ENCODE results near the gene THOC7. TPM values are rescaled to one million over a fixed set of nuclear protein-coding genes. Genes with fewer than 3 reads are reported as not detected.

Gene THOC7
- total RNA-seq (2014; rRNA removed; shearing (Covaris generic)) = 76.3 and 127 TPM in 2 replicates

DNA sequence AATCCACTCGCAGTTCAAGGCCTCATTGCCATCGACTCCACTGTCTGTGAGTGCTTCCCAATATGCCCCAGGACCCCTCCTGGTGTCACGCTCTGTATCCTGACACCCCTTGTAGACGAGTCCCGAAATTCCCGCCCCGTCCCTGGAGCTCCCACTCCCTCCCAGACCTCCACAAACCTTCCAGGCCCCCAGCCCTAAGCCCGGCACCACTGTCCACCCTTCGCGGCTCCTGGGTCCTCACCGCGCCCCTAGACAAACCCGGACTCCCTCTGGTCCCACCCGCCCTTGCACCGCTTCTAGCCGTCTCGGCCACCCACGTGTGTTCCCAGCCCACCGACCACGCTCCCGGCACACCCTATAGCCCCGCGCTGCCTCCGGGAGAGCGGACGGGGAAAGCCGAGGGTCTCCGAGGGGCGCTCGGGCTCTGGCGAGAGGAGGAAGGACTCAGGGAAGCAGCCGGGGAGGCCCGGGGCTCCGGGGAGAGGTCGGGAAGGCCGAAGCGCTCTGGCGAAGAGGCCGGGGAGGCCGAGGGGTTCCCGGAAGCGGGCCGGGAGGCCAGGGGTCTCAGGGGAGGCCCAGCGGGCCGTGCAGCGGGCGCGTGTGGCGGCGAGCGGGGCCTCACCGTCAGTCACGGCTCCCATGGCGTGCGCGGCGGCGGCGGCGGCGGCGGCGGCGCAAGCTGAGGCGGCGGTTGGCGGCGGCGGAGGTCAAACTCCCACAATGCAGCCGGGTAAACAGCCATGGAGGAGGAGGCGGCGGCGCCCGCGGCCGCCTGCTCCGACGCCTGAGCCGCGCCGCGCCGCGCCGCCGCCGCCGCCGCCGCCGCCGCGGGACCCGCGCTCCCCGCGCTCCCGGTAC is at the start of gene THOC7, which contains the start of gene ATXN7:
Gene THOC7, minus strand, starts transcription at position 656 of the 858 bp plus-strand sequence. Its CDS starts 15 bp downstream, at position 641.
Gene ATXN7, plus strand, starts transcription at position 718 of the 858 bp plus-strand sequence. CDS start 48,732 bp downstream, outside the sequence.
- in situ Hi-C loops (cut with HindIII; ENCODE audit: low sequenced_read_pairs) = no loop called here
- DNase-seq (ENCODE audit: low spot score) = peak; percentile 64

DNA sequence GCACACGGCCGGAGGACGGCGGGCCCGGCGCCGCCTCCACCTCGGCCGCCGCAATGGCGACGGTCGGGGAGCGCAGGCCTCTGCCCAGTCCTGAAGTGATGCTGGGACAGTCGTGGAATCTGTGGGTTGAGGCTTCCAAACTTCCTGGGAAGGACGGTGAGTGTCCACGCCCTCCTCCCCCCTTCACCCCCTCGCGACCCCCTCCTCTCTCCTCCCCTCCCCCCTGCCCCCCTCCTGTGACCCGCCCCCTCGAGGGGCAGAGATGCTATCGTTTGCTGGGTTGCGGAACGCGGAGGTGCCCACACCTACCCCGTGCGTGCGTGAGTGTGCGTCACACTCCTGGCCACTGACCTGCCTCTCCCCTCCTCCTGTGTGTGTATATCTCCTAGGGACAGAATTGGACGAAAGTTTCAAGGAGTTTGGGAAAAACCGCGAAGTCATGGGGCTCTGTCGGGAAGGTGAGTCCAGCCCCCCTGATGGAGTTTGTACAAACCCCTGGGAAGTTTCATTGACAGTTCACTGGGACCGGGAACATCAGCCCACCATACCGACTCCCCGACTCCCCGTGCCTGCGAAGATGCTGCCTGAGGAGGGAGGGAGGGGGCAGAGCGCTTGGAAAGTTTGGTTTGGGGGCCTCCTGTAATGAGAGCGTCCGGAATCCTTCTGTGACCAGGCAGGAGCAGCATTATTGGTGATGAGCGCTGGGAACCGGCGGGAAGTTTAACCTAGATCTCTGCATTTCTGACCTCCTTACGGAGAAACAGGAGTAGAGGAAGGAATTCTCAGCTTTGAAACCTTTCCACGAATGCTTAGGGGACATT is 49.4 kb upstream of the THOC7 start:
- peak; percentile 56 for DNase-seq (ENCODE audit: low spot score)
- in situ Hi-C loops (cut with HindIII; ENCODE audit: low sequenced_read_pairs) = no loop called here

GRCh38 chr3:63911873-63912767 is 48.5 kb upstream of the THOC7 start, which contains the start of gene SCAANT1:
Gene SCAANT1 (minus strand): TSS chr3:63912383.
- in situ Hi-C loops (cut with HindIII; ENCODE audit: low sequenced_read_pairs) = no loop called here
- peak; percentile 74 for DNase-seq (ENCODE audit: low spot score)

DNA sequence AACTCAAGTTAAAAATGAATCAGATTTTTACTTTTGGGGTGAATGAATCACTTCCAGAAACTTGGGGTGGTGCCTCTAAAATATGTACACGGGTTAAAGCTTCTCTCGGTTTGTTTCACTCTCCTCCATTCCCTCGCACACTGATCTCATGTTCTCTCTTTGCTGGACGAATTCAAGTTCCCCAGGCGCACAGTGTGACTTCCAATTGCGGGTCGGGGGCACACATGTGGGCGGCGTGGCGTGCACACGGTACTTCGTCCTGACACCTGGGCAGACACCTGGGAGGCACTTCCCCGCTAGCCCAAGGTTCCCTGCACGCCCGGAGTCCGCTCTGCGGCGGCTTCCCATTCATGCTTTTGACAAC is 47.9 kb upstream of the THOC7 start:
- no peak for DNase-seq (ENCODE audit: low spot score)

GRCh38 chr3:63910891-63911290 is 47.3 kb upstream of the THOC7 start:
- in situ Hi-C loops (cut with HindIII; ENCODE audit: low sequenced_read_pairs) = no loop called here

More for the DNA sequence above, 47.9 kb upstream of the THOC7 start:
- in situ Hi-C loops (cut with HindIII; ENCODE audit: low sequenced_read_pairs) = no loop called here

DNA sequence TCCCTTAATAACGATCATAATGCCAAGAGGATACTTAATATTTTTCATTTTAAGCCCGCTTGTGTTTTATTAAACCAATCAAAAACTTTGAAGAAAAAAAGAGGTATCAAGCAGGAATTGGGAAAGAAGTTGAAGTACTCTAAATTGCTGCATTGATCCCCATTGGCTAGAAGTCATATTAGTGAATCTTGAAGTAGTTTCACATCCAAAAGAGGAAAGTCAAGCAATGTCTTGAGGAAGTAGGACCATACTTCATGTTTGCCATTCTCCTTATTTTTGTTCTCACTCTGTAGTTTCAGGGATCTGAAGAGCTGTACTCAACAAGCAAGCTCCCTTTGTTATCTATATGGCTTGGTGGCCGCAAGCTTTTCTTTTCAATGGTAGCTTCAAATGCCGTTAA is 46.4 kb upstream of the THOC7 start:
- in situ Hi-C loops (cut with HindIII; ENCODE audit: low sequenced_read_pairs) = no loop called here
- no peak for DNase-seq (ENCODE audit: low spot score)

More at GRCh38 chr3:63910891-63911290, 47.3 kb upstream of the THOC7 start:
- DNase-seq (ENCODE audit: low spot score) = no peak

- no peak for DNase-seq (ENCODE audit: low spot score)
- in situ Hi-C loops (cut with HindIII; ENCODE audit: low sequenced_read_pairs) = no loop called here
These were observed 45.8 kb upstream of the THOC7 start for GRCh38 chr3:63909431-63909830.

GRCh38 chr3:63908776-63909175 is 45.2 kb upstream of the THOC7 start:
- DNase-seq (ENCODE audit: low spot score) = no peak
- in situ Hi-C loops (cut with HindIII; ENCODE audit: low sequenced_read_pairs) = no loop called here

DNA sequence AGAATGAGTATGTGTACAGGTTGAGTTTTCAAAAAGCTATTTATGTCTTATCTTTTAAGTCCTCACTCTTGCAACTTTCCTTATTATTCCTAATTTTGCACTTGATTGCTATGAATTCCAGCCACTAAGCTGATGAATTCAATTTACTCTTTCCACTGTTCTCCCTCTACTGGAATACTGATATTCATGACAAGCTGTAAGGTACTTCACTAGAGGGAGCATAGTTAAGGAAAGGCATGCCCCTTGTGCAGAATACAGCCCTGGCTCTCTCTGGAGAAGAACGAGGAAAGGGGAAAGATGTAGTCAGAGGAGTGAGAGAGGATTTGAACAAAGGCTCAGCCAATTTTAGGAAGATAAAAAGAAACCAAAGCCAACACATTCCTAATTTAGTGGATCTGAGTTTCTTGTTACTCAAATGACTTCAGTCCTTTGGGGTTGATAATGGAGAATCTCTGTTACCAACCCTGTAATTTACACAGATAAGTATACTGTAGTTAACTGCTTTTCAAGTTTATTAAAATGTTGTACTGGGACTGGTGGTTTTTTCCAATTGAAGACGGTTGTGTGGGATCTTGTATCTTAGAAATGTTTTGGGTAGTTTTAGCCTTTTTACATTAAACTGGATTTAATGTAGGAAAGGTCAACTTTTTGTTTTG is 44.6 kb upstream of the THOC7 start:
- in situ Hi-C loops (cut with HindIII; ENCODE audit: low sequenced_read_pairs) = no loop called here
- no peak for DNase-seq (ENCODE audit: low spot score)

DNA sequence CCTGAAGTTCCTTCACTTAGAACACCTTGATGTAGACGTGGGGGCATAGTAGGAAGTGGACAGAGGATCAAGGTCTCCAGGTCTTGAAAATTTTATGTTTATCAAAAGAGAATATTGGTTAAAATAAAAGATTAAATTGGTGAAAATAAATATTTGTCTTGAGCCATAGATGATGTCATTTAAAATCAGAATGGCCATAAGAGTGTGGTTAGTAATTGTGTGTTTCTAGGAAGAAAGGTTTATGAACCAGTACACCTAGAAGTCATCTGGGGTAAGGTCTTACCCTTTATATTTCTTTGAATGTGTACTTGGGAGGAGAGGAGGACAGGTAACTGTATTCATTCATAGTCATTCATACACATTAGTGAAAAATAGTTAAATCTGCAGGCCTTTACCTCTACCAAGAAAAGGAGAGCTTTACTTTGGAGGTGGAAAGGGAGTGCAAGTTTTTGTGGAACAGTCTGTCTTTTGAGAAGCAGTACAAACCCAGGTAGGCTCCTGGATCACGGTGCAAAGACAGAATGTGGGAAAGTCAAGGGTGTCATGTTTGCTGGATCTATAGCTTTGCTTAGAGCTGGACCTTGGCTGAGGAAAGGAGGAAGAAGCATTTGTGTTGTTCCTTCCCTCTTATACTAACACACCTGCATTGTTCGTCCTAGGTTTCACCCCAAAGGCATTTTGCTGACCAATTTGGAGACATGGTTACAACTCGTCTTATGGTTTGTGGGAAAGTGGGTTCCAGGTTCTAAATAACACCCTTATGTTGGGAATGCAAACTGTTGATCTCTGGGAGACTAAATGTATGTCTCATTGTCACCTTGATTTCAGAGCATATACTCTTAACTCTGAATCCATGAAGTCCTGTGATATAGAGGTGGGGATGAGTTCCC is 42.4 kb upstream of the THOC7 start:
- in situ Hi-C loops (cut with HindIII; ENCODE audit: low sequenced_read_pairs) = no loop called here
- DNase-seq (ENCODE audit: low spot score) = no peak

- in situ Hi-C loops (cut with HindIII; ENCODE audit: low sequenced_read_pairs) = no loop called here
These were observed 36.9 kb upstream of the THOC7 start for GRCh38 chr3:63900459-63900858.

DNA sequence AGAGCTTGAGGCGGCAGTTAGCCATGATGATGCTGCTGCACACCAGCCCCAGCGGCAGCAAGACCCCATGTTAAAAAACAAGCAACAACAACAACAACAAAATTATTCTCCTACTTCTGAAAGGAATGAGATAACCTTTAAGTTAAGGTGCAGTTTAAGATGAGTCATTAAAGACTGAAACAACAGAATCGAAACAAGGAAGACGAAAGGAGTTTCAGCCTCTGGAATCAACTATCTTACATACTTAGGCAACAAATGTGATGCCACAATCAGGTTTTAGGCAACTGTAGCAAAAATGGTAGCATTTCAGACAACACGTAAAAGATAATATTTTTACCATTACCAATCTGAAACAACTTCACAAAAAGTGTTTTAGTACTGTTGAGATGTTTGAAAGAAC is 36.4 kb upstream of the THOC7 start:
- no peak for DNase-seq (ENCODE audit: low spot score)
- in situ Hi-C loops (cut with HindIII; ENCODE audit: low sequenced_read_pairs) = no loop called here

More at GRCh38 chr3:63900459-63900858, 36.9 kb upstream of the THOC7 start:
- DNase-seq (ENCODE audit: low spot score) = no peak

DNA sequence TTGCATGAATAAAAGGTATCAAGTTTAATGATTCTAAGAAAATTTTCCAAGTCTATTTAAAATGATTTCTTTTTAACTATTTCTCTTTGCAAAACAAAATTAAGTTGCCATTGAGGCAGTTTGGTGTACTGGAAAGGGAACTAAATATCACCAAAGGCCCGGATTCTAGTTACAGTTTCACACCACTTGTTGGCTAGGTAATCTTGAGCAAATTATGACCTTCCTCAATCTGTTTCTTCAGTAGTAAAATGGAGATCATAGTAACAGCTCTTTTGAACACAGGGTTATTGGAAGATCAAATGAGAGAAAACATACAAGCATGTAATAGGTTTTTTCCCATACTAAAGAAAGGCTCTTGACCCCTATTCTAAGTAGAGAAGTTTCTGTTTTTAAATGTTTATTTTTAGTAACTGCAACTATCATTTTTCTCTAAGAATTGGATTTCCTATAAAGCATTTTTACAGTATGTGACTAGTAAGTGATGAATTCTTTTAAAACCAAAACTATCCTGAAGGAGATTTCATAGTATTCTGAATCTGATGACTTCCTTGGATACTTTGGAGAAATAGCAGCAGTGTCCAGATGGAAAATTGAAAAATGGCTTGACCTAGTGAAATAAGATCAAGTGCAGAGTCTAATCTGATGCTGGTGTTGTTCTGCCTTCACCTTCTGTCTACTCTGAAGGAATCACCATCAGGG is 32.9 kb upstream of the THOC7 start:
- in situ Hi-C loops (cut with HindIII; ENCODE audit: low sequenced_read_pairs) = no loop called here
- no peak for DNase-seq (ENCODE audit: low spot score)

- in situ Hi-C loops (cut with HindIII; ENCODE audit: low sequenced_read_pairs) = no loop called here
- DNase-seq (ENCODE audit: low spot score) = no peak
These were observed 32.0 kb upstream of the THOC7 start for GRCh38 chr3:63895422-63896189.

GRCh38 chr3:63892773-63893352 is 29.3 kb upstream of the THOC7 start:
- no peak for DNase-seq (ENCODE audit: low spot score)
- in situ Hi-C loops (cut with HindIII; ENCODE audit: low sequenced_read_pairs) = no loop called here

GRCh38 chr3:63891518-63891917 is 27.9 kb upstream of the THOC7 start:
- in situ Hi-C loops (cut with HindIII; ENCODE audit: low sequenced_read_pairs) = no loop called here
- no peak for DNase-seq (ENCODE audit: low spot score)

Data from G401 (cell line).